ENCODE results near the gene TGFBRAP1. TPM values are rescaled to one million over a fixed set of nuclear protein-coding genes. Genes with fewer than 3 reads are reported as not detected.

The TGFBRAP1 gene
- total and polyA plus RNA-seq, 2 donors (not counting 3 experiments of a cell fraction or from before 2014, with no cell fraction given), result 25.4 to 37.6 TPM

GRCh38 chr2:105337122-105338019 is 7.8 kb upstream of the TGFBRAP1 start, which contains the start of gene C2orf49:
TSS of gene C2orf49 (plus strand) at chr2:105337540. CDS start at chr2:105337588, 48 bp downstream.
- Histone ChIP-seq H3K9ac (replicated peaks; ENCODE audit: extremely low read depth, insufficient read depth, low read length) (peak within 1 kb of the TSS; percentile 100), H3K27ac (ENCODE audit: insufficient read depth, low read depth, low read length) (peak within 1 kb of the TSS; percentile 95), H2AFZ (ENCODE audit: low read depth, low read length) (peak within 1 kb of the TSS; percentile 95), H3K79me2 (ENCODE audit: control insufficient read depth, insufficient read depth, low read length) (peaks cover 31% of the 10 kb centered on the region), H3K4me2 (ENCODE audit: insufficient read depth, low read length) (peak within 1 kb of the TSS; percentile 99), H4K20me1 (replicated peaks; ENCODE audit: control insufficient read depth, extremely low read depth, insufficient read depth, low read length) (no peaks in the 10 kb centered on the region), H3K9me3 (replicated peaks; ENCODE audit: control insufficient read depth, insufficient read depth, low read length) (no peaks in the 10 kb centered on the region), H3K4me1 (ENCODE audit: control insufficient read depth, extremely low read depth, insufficient read depth, low read length) (peaks cover 22% of the 10 kb centered on the region), H3K27me3 (ENCODE audit: control insufficient read depth in 2 of 2, insufficient read depth in 2 of 2, low read length in 2 of 2) (no peaks in the 10 kb centered on the region), H3K36me3 (ENCODE audit: control insufficient read depth in 2 of 2, extremely low read depth in 1 of 2, insufficient read depth in 2 of 2, low read length in 2 of 2) (peaks cover 2 to 5% of the 10 kb centered on the region in 2 experiments), H3K9me1 (replicated peaks; ENCODE audit: control insufficient read depth, extremely low read depth, insufficient read depth, low read length) (no peaks in the 10 kb centered on the region), H3K4me3 (replicated peaks in 1 of 3; ENCODE audit: insufficient read depth in 1 of 3, low read depth in 1 of 3, low read length in 3 of 3) (peak within 1 kb of the TSS; percentile 82 to 98 (median 93))
- TF ChIP-seq JUN (IDR thresholded peaks at IDR 0.05; ENCODE audit: borderline replicate concordance, insufficient read depth, insufficient read length, low read depth) (no peak), GATA2 (IDR thresholded peaks at IDR 0.05; ENCODE audit: insufficient read depth, insufficient read length, low read depth, low read length) (no peak), POLR2AphosphoS5 (IDR thresholded peaks at IDR 0.05; ENCODE audit: insufficient read depth, low read depth, low read length) (no peak), POLR2A (IDR thresholded peaks at IDR 0.05; ENCODE audit: low read depth, low read length) (peak; percentile 7), EZH2 (IDR thresholded peaks at IDR 0.05; ENCODE audit: borderline replicate concordance, low read depth, low read length, severe bottlenecking) (no peak), MAX (IDR thresholded peaks at IDR 0.05; ENCODE audit: insufficient read depth, insufficient read length) (no peak)
- TF ChIP-seq, protein P1, sequence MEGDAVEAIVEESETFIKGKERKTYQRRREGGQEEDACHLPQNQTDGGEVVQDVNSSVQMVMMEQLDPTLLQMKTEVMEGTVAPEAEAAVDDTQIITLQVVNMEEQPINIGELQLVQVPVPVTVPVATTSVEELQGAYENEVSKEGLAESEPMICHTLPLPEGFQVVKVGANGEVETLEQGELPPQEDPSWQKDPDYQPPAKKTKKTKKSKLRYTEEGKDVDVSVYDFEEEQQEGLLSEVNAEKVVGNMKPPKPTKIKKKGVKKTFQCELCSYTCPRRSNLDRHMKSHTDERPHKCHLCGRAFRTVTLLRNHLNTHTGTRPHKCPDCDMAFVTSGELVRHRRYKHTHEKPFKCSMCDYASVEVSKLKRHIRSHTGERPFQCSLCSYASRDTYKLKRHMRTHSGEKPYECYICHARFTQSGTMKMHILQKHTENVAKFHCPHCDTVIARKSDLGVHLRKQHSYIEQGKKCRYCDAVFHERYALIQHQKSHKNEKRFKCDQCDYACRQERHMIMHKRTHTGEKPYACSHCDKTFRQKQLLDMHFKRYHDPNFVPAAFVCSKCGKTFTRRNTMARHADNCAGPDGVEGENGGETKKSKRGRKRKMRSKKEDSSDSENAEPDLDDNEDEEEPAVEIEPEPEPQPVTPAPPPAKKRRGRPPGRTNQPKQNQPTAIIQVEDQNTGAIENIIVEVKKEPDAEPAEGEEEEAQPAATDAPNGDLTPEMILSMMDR (IDR thresholded peaks at IDR 0.05; ENCODE audit: extremely low read depth in 1 of 2, insufficient read depth in 1 of 2, low read depth in 1 of 2, low read length in 2 of 2), result no peak
- ChIA-PET POLR2A (interaction anchor here (0.9 kb wide), 1 partner anchor 9 kb away, joined by 3 read pairs; no protein-coding TSS in a partner anchor), CTCF (interaction anchor here (0.7 to 1.8 kb wide), 4 partner anchors 9 to 184 kb away, joined by 4 to 6 read pairs (median 4); no protein-coding TSS in a partner anchor)
- intact Hi-C loops (cut with micrococcal nuclease) (loop anchor here (1.0 to 2.0 kb wide), 3 partner anchors 9 to 61 kb away; partner anchors contain the start of gene FHL2), dilution Hi-C loops (cut with MboI; ENCODE audit: extremely low pct_ligation_motif_present, low sequenced_read_pairs) (no loop called here)
- no TSS peak for BruUV-seq (replicated peaks)
- FAIRE-seq (peak; percentile 88), DNase-seq (ENCODE audit: low read depth, low spot score) (peak; percentile 88)
